Activated CD4-positive, alpha-beta T cell treated with anti-CD3 and anti-CD28 coated beads, Interleukin-2, amount 10 ng/mL, durations not matched to agents 24 days and 14 days (primary cell): ENCODE measurements around the gene FNDC11. TPM values are rescaled to one million over a fixed set of nuclear protein-coding genes. Genes with fewer than 3 reads are reported as not detected.

Experiments used
- DNase-seq: peaks from one replicate; pipeline ENCODE4 v3.0.0; 2022
- H3K27ac Mint-ChIP-seq: one replicate; pipeline ENCODE4 v1.8.0; 2022; ENCODE audit warnings: mild to moderate bottlenecking, mixed read lengths
- H3K27me3 Mint-ChIP-seq: one replicate; pipeline ENCODE4 v1.8.0; 2022; ENCODE audit warnings: mixed read lengths
- H3K36me3 Mint-ChIP-seq: one replicate; pipeline ENCODE4 v1.8.0; 2022; ENCODE audit warnings: low read depth, mild to moderate bottlenecking, mixed read lengths
- H3K4me1 Mint-ChIP-seq: one replicate; pipeline ENCODE4 v1.8.0; 2021; ENCODE audit warnings: mixed read lengths
- H3K4me3 Mint-ChIP-seq: one replicate; pipeline ENCODE4 v1.8.0; 2022; ENCODE audit warnings: mild to moderate bottlenecking, moderate library complexity, mixed read lengths
- H3K9me3 Mint-ChIP-seq: one replicate; pipeline ENCODE4 v1.8.0; 2021; ENCODE audit warnings: mixed read lengths
- intact Hi-C: fragments of 100-400 bp; cut with micrococcal nuclease; formaldehyde crosslinking; loops from one replicate; pipeline ENCODE4 v1.15.1; 2023
- total RNA-seq: library from RNA; stranded (reverse); gene quantifications from 2 replicates; pipeline ENCODE4 v1.2.3, GENCODE V29; 2022

FNDC11 gene
- total RNA-seq, 1 donor from 2014 or later = 0.16 TPM

GRCh38 chr20:63587776-63588591 lies 34.0 kb downstream of the FNDC11 start:
- Mint-ChIP-seq H3K4me1 (peaks cover 4% of the 10 kb centered on the region), H3K27me3 (peaks cover 3% of the 10 kb centered on the region), H3K4me3 (no peak overlapping the region), H3K36me3 (peaks cover 23% of the 10 kb centered on the region), H3K27ac (no peak overlapping the region), H3K9me3 (no peaks in the 10 kb centered on the region)
- no peak for DNase-seq
- intact Hi-C loops = no loop called here

- intact Hi-C loops = no loop called here
- H3K27me3 Mint-ChIP-seq = peaks cover 3% of the 10 kb centered on the region
- peaks cover 4% of the 10 kb centered on the region for H3K4me1 Mint-ChIP-seq
- H3K9me3 Mint-ChIP-seq = no peaks in the 10 kb centered on the region
- H3K27ac Mint-ChIP-seq = no peak overlapping the region
- peaks cover 30% of the 10 kb centered on the region for H3K36me3 Mint-ChIP-seq
- no peak for DNase-seq
- H3K4me3 Mint-ChIP-seq = no peak overlapping the region
Observed at GRCh38 chr20:63588641-63589041, 34.7 kb downstream of the FNDC11 start.

- peaks cover 4% of the 10 kb centered on the region for H3K4me1 Mint-ChIP-seq
- peaks cover 30% of the 10 kb centered on the region for H3K36me3 Mint-ChIP-seq
- H3K9me3 Mint-ChIP-seq = no peaks in the 10 kb centered on the region
- intact Hi-C loops = no loop called here
- H3K4me3 Mint-ChIP-seq = no peak overlapping the region
- no peak for DNase-seq
- no peaks in the 10 kb centered on the region for H3K27me3 Mint-ChIP-seq
- no peak overlapping the region for H3K27ac Mint-ChIP-seq
Observed at GRCh38 chr20:63589261-63590217, 35.6 kb downstream of the FNDC11 start.

- Mint-ChIP-seq H3K27me3 (no peaks in the 10 kb centered on the region), H3K36me3 (peaks cover 36% of the 10 kb centered on the region), H3K9me3 (no peaks in the 10 kb centered on the region), H3K4me1 (peaks cover 4% of the 10 kb centered on the region), H3K4me3 (no peak overlapping the region), H3K27ac (no peak overlapping the region)
- no peak for DNase-seq
- intact Hi-C loops = no loop called here
Observed at GRCh38 chr20:63590218-63591146, 36.5 kb downstream of the FNDC11 start.

GRCh38 chr20:63591147-63591533 lies 37.2 kb downstream of the FNDC11 start:
- H3K4me3 Mint-ChIP-seq = no peak overlapping the region

GRCh38 chr20:63591786-63592355 lies 37.9 kb downstream of the FNDC11 start:
- H3K27ac Mint-ChIP-seq = no peak overlapping the region
- no peaks in the 10 kb centered on the region for H3K27me3 Mint-ChIP-seq
- no peaks in the 10 kb centered on the region for H3K9me3 Mint-ChIP-seq
- peaks cover 37% of the 10 kb centered on the region for H3K36me3 Mint-ChIP-seq
- no peak for DNase-seq
- peaks cover 4% of the 10 kb centered on the region for H3K4me1 Mint-ChIP-seq
- H3K4me3 Mint-ChIP-seq = no peak overlapping the region
- intact Hi-C loops = no loop called here

More at GRCh38 chr20:63591147-63591533, 37.2 kb downstream of the FNDC11 start:
- Mint-ChIP-seq H3K27me3 (no peaks in the 10 kb centered on the region), H3K27ac (no peak overlapping the region), H3K9me3 (no peaks in the 10 kb centered on the region), H3K4me1 (peaks cover 4% of the 10 kb centered on the region), H3K36me3 (peaks cover 36% of the 10 kb centered on the region)
- no peak for DNase-seq
- intact Hi-C loops = no loop called here

GRCh38 chr20:63592661-63593060 lies 38.7 kb downstream of the FNDC11 start:
- Mint-ChIP-seq H3K4me3 (no peak overlapping the region), H3K4me1 (peaks cover 4% of the 10 kb centered on the region), H3K27me3 (no peaks in the 10 kb centered on the region), H3K27ac (no peak overlapping the region), H3K9me3 (no peaks in the 10 kb centered on the region), H3K36me3 (peaks cover 41% of the 10 kb centered on the region)
- intact Hi-C loops = no loop called here
- no peak for DNase-seq

- Mint-ChIP-seq H3K9me3 (no peaks in the 10 kb centered on the region), H3K4me3 (no peak overlapping the region), H3K4me1 (no peaks in the 10 kb centered on the region), H3K27me3 (no peaks in the 10 kb centered on the region), H3K27ac (no peak overlapping the region), H3K36me3 (peaks cover 44% of the 10 kb centered on the region)
- intact Hi-C loops = no loop called here
- no peak for DNase-seq
Observed at GRCh38 chr20:63594043-63594561, 40.1 kb downstream of the FNDC11 start.

- H3K27ac Mint-ChIP-seq = no peak overlapping the region
- DNase-seq = no peak
- H3K4me3 Mint-ChIP-seq = no peak overlapping the region
- H3K27me3 Mint-ChIP-seq = no peaks in the 10 kb centered on the region
- peaks cover 39% of the 10 kb centered on the region for H3K36me3 Mint-ChIP-seq
- no peaks in the 10 kb centered on the region for H3K9me3 Mint-ChIP-seq
- no peaks in the 10 kb centered on the region for H3K4me1 Mint-ChIP-seq
- intact Hi-C loops = no loop called here
Observed at GRCh38 chr20:63595416-63596127, 41.6 kb downstream of the FNDC11 start.

- Mint-ChIP-seq H3K27ac (no peak overlapping the region), H3K27me3 (no peaks in the 10 kb centered on the region), H3K4me1 (peaks cover 1% of the 10 kb centered on the region), H3K4me3 (no peak overlapping the region), H3K9me3 (no peaks in the 10 kb centered on the region), H3K36me3 (peaks cover 40% of the 10 kb centered on the region)
- intact Hi-C loops = no loop called here
- DNase-seq = no peak
Observed at GRCh38 chr20:63596423-63596822, 42.5 kb downstream of the FNDC11 start.

GRCh38 chr20:63597651-63598478 lies 43.9 kb downstream of the FNDC11 start:
- DNase-seq = no peak
- Mint-ChIP-seq H3K27me3 (no peaks in the 10 kb centered on the region), H3K9me3 (no peaks in the 10 kb centered on the region), H3K36me3 (peaks cover 49% of the 10 kb centered on the region), H3K4me3 (no peak overlapping the region), H3K27ac (no peak overlapping the region), H3K4me1 (peaks cover 3% of the 10 kb centered on the region)
- intact Hi-C loops = no loop called here
